ENCODE results near the gene WNT2. TPM values are rescaled to one million over a fixed set of nuclear protein-coding genes. Genes with fewer than 3 reads are reported as not detected.

The WNT2 gene
- total and polyA plus RNA-seq, 10 of the 15 experiments (the other 5 are each of a cell fraction or from before 2014, with no cell fraction given), result 0.07 to 0.34 (median 0.19) TPM

DNA sequence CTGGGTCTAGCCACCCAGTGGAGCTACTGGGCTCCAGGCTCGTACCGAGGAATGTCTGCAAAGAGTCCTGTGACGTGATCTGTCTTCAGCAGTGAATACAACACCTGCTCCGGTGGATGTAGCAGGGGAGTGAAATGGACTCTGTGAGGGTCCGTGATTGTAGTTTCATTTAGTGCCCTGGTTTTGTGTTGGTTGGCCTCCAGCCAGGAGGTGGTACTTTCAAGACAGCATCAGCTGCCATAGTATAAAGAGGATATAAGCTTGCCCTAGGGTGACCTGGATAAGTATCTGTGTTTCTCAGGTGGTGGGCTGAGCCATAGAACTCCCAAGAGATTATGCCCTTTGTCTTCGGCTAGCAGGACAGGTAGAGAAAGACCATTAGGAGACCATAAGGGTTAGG, 24.6 kb upstream of the WNT2 start (continued):
- TF ChIP-seq BHLHE40 (IDR thresholded peaks at IDR 0.05; ENCODE audit: borderline replicate concordance in 1 of 2, low read depth in 2 of 2, low read length in 1 of 2), result no peak
- TF ChIP-seq MAX (IDR thresholded peaks at IDR 0.05; ENCODE audit: low read depth, low read length), result peak; percentile 17; the same call in 1 of the 2 replicates

DNA sequence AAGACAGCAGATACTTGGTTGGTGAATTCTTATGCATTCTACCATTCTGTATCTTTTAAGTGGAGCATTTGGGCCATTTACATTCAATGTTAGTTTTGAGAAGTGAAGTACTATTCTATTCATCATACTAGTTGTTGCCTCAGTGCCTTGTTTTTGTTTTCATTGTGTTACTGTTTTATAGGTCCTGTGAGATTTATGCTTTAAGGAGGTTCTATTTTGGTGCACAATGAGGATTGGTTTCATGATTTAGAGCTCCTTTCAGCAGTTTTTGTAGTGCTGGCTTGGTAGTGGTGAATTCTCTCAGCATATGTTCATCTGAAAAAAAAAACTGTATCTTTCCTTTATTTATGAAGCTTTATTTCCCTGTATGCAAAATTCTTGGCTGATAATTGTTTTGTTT, 23.3 kb upstream of the WNT2 start:
- Histone ChIP-seq H2AFZ (ENCODE audit: control insufficient read depth, low read depth, low read length) (no peak overlapping the region), H4K20me1 (ENCODE audit: control insufficient read depth, insufficient read depth) (no peaks in the 10 kb centered on the region), H3K36me3 (ENCODE audit: control insufficient read depth in 2 of 2, insufficient read depth in 2 of 2, low read length in 1 of 2) (no peaks in the 10 kb centered on the region), H3K79me2 (ENCODE audit: control insufficient read depth, insufficient read depth, low read length) (no peaks in the 10 kb centered on the region), H3K27me3 (replicated peaks in 1 of 2; ENCODE audit: control insufficient read depth in 2 of 2, insufficient read depth in 2 of 2, low read length in 1 of 2) (no peaks in the 10 kb centered on the region), H3K4me1 (ENCODE audit: control insufficient read depth, insufficient read depth, low read length) (peaks cover 19% of the 10 kb centered on the region), H3K9ac (ENCODE audit: control insufficient read depth, insufficient read depth, low read length) (no peak overlapping the region), H3K4me2 (ENCODE audit: control insufficient read depth, insufficient read depth) (no peak overlapping the region), H3K27ac (ENCODE audit: control insufficient read depth, insufficient read depth) (no peak overlapping the region), H3K4me3 (no peak overlapping the region), H3K9me3 (replicated peaks; ENCODE audit: control insufficient read depth, insufficient read depth, low read length) (no peaks in the 10 kb centered on the region)
- intact Hi-C loops (cut with micrococcal nuclease; ENCODE audit: unreplicated experiment), result loop anchor here (5.0 kb wide), 1 partner anchor 36 kb away; no protein-coding TSS in a partner anchor
- POLR2A ChIA-PET, result interaction anchor here (1.6 to 3.8 kb wide), 3 partner anchors 19 to 95 kb away, joined by 5 to 25 read pairs (median 17); no protein-coding TSS in a partner anchor
- ATAC-seq, result no peak
- FAIRE-seq, result no peak
- CTCF ChIA-PET, result interaction anchor here (0.7 to 3.8 kb wide), 8 partner anchors 8 to 1086 kb away, joined by 3 to 19 read pairs (median 6); no protein-coding TSS in a partner anchor
- in situ Hi-C loops (cut with MboI), result no loop called here
- RAD21 ChIA-PET (ENCODE audit: unreplicated experiment), result interaction anchor here (0.7 to 5.4 kb wide), 17 partner anchors 9 to 361 kb away, joined by 3 to 49 read pairs (median 7); partner anchors contain the start of gene WNT2
- DNase-seq (ENCODE audit: low read depth, low spot score), result no peak
- SMC1A ChIA-PET (ENCODE audit: uncharacterized antibody, unreplicated experiment), result interaction anchor here (0.9 to 5.9 kb wide), 18 partner anchors 8 to 133 kb away, joined by 4 to 53 read pairs (median 21); partner anchors contain the start of gene WNT2
- BruUV-seq (replicated peaks), result no TSS peak
- TF ChIP-seq POLR2AphosphoS2 (IDR thresholded peaks at IDR 0.05; ENCODE audit: low read depth, low read length), result no peak
- TF ChIP-seq CUX1 (IDR thresholded peaks at IDR 0.05; ENCODE audit: insufficient replicate concordance, low read depth, low read length), result no peak
- no peak for TF ChIP-seq CREM (IDR thresholded peaks at IDR 0.05; ENCODE audit: low read depth)
- TF ChIP-seq ESRRA (IDR thresholded peaks at IDR 0.05; ENCODE audit: low read length), result no peak
- TF ChIP-seq GABPA (IDR thresholded peaks at IDR 0.05; ENCODE audit: low read depth), result no peak
- TF ChIP-seq RAD51 (IDR thresholded peaks at IDR 0.05), result no peak
- TF ChIP-seq NFIC (IDR thresholded peaks at IDR 0.05; ENCODE audit: low read depth, low read length), result no peak
- TF ChIP-seq TAF1 (IDR thresholded peaks at IDR 0.05; ENCODE audit: borderline replicate concordance, low read depth, low read length), result no peak
- TF ChIP-seq BCLAF1 (IDR thresholded peaks at IDR 0.05), result no peak
- TF ChIP-seq MLLT1 (IDR thresholded peaks at IDR 0.05), result no peak
- TF ChIP-seq SMC3 (IDR thresholded peaks at IDR 0.05; ENCODE audit: borderline replicate concordance, low read length), result no peak

Measured in GM12878 (cell line).